GM12878 (cell line): Measurements from ENCODE around the gene TNKS2. TPM values are rescaled to one million over a fixed set of nuclear protein-coding genes. Genes with fewer than 3 reads are reported as not detected.

Experiments used
- ATAC-seq: fragments of 200-7000 bp; cut with Tn5 transposase; 3 replicates; pipeline ENCODE4 v1.9.1; 2020; ENCODE audit warnings: mild to moderate bottlenecking, moderate library complexity
- BruUV-seq: library from RNA; stranded (reverse); fragments of 400-500 nt; replicated peaks from 2 replicates; lab custom pipeline; 2021; lab: Mats Ljungman, UMichigan
- CTCF ChIA-PET: fragments of 300-600 bp; sonication (Branson Sonifier 250); formaldehyde crosslinking; extraction: SDS; loops from one replicate; lab custom pipeline; 2021; ENCODE audit warnings: inconsistent platforms; lab: Yijun Ruan, JAX
- POLR2A ChIA-PET: fragments of 350-600 bp; formaldehyde crosslinking; extraction: SDS; loops from one replicate; lab custom pipeline; 2021; ENCODE audit warnings: inconsistent platforms; lab: Charles Lee
- RAD21 ChIA-PET: fragments of 300-600 bp; sonication (Branson Sonifier 250); formaldehyde crosslinking; loops from one replicate; lab custom pipeline; 2023; ENCODE audit warnings: antibody characterized with exemption; ENCODE audit not compliant: unreplicated experiment; lab: Charles Lee
- SMC1A ChIA-PET: fragments of 300-600 bp; sonication (Branson Sonifier 250); formaldehyde crosslinking; loops from one replicate; lab custom pipeline; 2023; ENCODE audit not compliant: unreplicated experiment, uncharacterized antibody; lab: Charles Lee
- DNase-seq: peaks from one replicate; pipeline ENCODE4 v3.0.0-alpha.2; 2011; ENCODE audit warnings: low read depth, low spot score
- FAIRE-seq: peaks from 3 replicates; lab custom pipeline; 2011; peaks lifted over from hg19 to GRCh38; lab: Jason Lieb, UNC
- H2AFZ ChIP-seq: 2 replicates; pipeline ENCODE4 v1.6.0; 2011; ENCODE audit warnings: low read depth, low read length, control low read depth; ENCODE audit not compliant: control insufficient read depth
- H3K27ac ChIP-seq: 2 replicates; pipeline ENCODE4 v1.5.1; 2011; ENCODE audit warnings: control low read depth; ENCODE audit not compliant: control insufficient read depth, insufficient read depth
- H3K27me3 ChIP-seq, 2 experiments: replicated peaks in 1 of 2; 2 replicates each; pipeline versions ENCODE4 v1.6.0 to v1.6.1; 2011; ENCODE audit warnings: low read length in 1 of 2; ENCODE audit not compliant: control insufficient read depth in 2 of 2, insufficient read depth in 2 of 2
- H3K36me3 ChIP-seq, 2 experiments: 2 replicates each; pipeline ENCODE4 v1.5.1; 2011; ENCODE audit warnings: low read length in 1 of 2; ENCODE audit not compliant: control insufficient read depth in 2 of 2, insufficient read depth in 2 of 2
- H3K4me1 ChIP-seq: 2 replicates; pipeline ENCODE4 v1.6.1; 2011; ENCODE audit warnings: mild to moderate bottlenecking, low read length, moderate library complexity, mixed read lengths; ENCODE audit not compliant: control insufficient read depth, insufficient read depth
- H3K4me2 ChIP-seq: 2 replicates; pipeline ENCODE4 v1.6.0; 2011; ENCODE audit warnings: control low read depth; ENCODE audit not compliant: control insufficient read depth, insufficient read depth
- H3K4me3 ChIP-seq: fragments of 200-600 bp; sonication (generic); 2 replicates; pipeline ENCODE4 v1.5.1; 2016
- H3K79me2 ChIP-seq: 2 replicates; pipeline ENCODE4 v1.6.0; 2011; ENCODE audit warnings: low read length; ENCODE audit not compliant: control insufficient read depth, insufficient read depth
- H3K9ac ChIP-seq: 2 replicates; pipeline ENCODE4 v1.8.0; 2011; ENCODE audit warnings: low read length, control low read depth, mixed read lengths; ENCODE audit not compliant: control insufficient read depth, insufficient read depth
- H3K9me3 ChIP-seq: replicated peaks from 3 replicates; pipeline ENCODE4 v1.5.1; 2011; ENCODE audit warnings: mild to moderate bottlenecking, low read length; ENCODE audit not compliant: control insufficient read depth, insufficient read depth
- H4K20me1 ChIP-seq: 2 replicates; pipeline ENCODE4 v1.6.0; 2011; ENCODE audit not compliant: control insufficient read depth, insufficient read depth
- HCFC1 ChIP-seq: fragments of 150-350 bp; IDR thresholded peaks from 2 replicates; pipeline ENCODE4 v1.6.1; 2014; ENCODE audit warnings: low read length
- HDAC6 ChIP-seq: fragments of 200-600 bp; sonication (generic); IDR thresholded peaks from one replicate; pipeline ENCODE4 v1.8.0; 2017; ENCODE audit warnings: antibody characterized with exemption; ENCODE audit not compliant: unreplicated experiment
- JUND ChIP-seq: IDR thresholded peaks from 2 replicates; pipeline ENCODE4 v1.6.1; 2012; ENCODE audit warnings: low read depth, mild to moderate bottlenecking, low read length, improper control_type of control experiment, moderate library complexity
- MTA2 ChIP-seq: fragments of 450-650 bp; IDR thresholded peaks from 2 replicates; pipeline ENCODE4 v1.6.1; 2016; ENCODE audit warnings: low read depth, mild to moderate bottlenecking, moderate library complexity
- MYB ChIP-seq: fragments of 150-350 bp; IDR thresholded peaks from 2 replicates; pipeline ENCODE4 v1.6.1; 2014; ENCODE audit warnings: mild to moderate bottlenecking, low read depth, low read length, borderline replicate concordance
- MYC ChIP-seq: IDR thresholded peaks from 2 replicates; pipeline ENCODE4 v1.6.1; 2011; ENCODE audit warnings: mild to moderate bottlenecking, low read length, moderate library complexity, inconsistent platforms; ENCODE audit not compliant: insufficient read depth, insufficient replicate concordance, insufficient read length, severe bottlenecking
- NFIC ChIP-seq: IDR thresholded peaks from 2 replicates; pipeline ENCODE4 v1.6.1; 2012; ENCODE audit warnings: low read depth, mild to moderate bottlenecking, inconsistent platforms, low read length, moderate library complexity
- RAD51 ChIP-seq: fragments of 450-650 bp; IDR thresholded peaks from 2 replicates; pipeline ENCODE4 v1.6.1; 2016; ENCODE audit warnings: moderate library complexity, mild to moderate bottlenecking, inconsistent platforms
- SMARCA5 ChIP-seq: fragments of 450-650 bp; IDR thresholded peaks from 2 replicates; pipeline ENCODE4 v1.6.1; 2017; ENCODE audit warnings: mild to moderate bottlenecking
- TARDBP ChIP-seq: IDR thresholded peaks from 2 replicates; pipeline ENCODE4 v1.6.1; 2016; ENCODE audit warnings: borderline replicate concordance
- ZNF274 ChIP-seq: IDR thresholded peaks from one replicate; pipeline ENCODE4 v1.8.0; 2011; ENCODE audit not compliant: insufficient read length, insufficient read depth
- WGBS: methylation state at CpG from one replicate; pipeline ENCODE4 v1.1.6; 2016; ENCODE audit warnings: low lambda C conversion rate; ENCODE audit not compliant: insufficient replicate concordance, insufficient coverage; ENCODE audit errors: missing lambda C conversion rate; 5-methylcytosine and 5-hydroxymethylcytosine counted together
- in situ Hi-C: fragments of 300-500 bp; cut with MboI; formaldehyde crosslinking; loops from 9 replicates; pipeline ENCODE4 v1.14.3; 2018; ENCODE audit warnings: mixed read lengths
- intact Hi-C: fragments of 100-400 bp; cut with micrococcal nuclease; formaldehyde crosslinking; loops from one replicate; pipeline ENCODE4 v1.14.2; 2022; ENCODE audit not compliant: unreplicated experiment
- polyA plus RNA-seq, 11 experiments: library from polyadenylated mRNA; depleted of rRNA in 4 of 11; unstranded in 6 of 11; stranded (reverse) in 5 of 11; fragments of >200 nt; fragmentation: Nextera tagmentation in 4 of 11; fragmentation: Illumina TruSeq in 1 of 11; extraction: Ambion mirVana in 4 of 11; extraction: Trizol in 1 of 11; gene quantifications; 1 replicate in 1 of 11; 2 replicates in 10 of 11; pipeline versions ENCODE4 v1.2.1 to v1.2.3, GENCODE V29; 2011 to 2016; ENCODE audit warnings: inconsistent platforms in 2 of 11, missing spikeins in 2 of 11, low read depth in 1 of 11
- total RNA-seq, 4 experiments: library from RNA; depleted of rRNA in 3 of 4; stranded (reverse); fragments of >200 nt in 3 of 4; fragmentation: Illumina TruSeq in 1 of 4; extraction: Trizol in 1 of 4; gene quantifications; 2 replicates each; pipeline versions ENCODE4 v1.2.1 to v1.2.3, GENCODE V29; 2013 to 2021
- TF ChIP-seq, protein P1 (sequence below): IDR thresholded peaks from 2 replicates; pipeline ENCODE4 v1.6.1; 2012; ENCODE audit warnings: low read length, inconsistent platforms

Gene TNKS2
- total and polyA plus RNA-seq, 10 of the 15 experiments (the other 5 are each of a cell fraction or from before 2014, with no cell fraction given): 2.9 to 24.2 (median 6.9) TPM

DNA sequence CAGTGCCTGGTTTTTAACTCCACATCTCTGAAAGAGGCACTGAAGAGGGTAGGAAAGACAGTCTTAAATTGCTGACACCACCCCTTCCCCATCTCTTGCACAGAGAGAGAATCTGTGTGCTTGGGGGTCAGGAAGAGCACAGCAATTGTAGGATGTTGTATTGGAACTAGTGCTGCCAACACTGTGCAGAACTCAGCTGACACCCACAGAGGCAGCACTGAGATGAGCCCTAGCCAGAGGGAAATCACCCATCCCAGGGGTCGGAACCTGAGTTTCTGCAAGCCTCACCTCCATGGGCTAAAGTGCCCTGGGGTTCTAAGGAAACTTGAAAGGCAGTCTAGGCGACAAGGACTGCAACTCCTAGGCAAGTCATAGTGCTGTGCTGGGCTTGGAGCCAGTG lies 11.0 kb upstream of the TNKS2 start:
- DNase-seq (no peak), FAIRE-seq (no peak), ATAC-seq (peak; percentile 18; the same call in 1 of the 3 replicates)
- no peaks in the 10 kb centered on the region for H3K9me3 ChIP-seq
- ChIA-PET RAD21 (no interaction called here), CTCF (interaction anchor here (0.6 kb wide), 1 partner anchor 9 kb away, joined by 3 read pairs; no protein-coding TSS in a partner anchor), SMC1A (interaction anchor here (0.9 kb wide), 1 partner anchor 19 kb away, joined by 3 read pairs; no protein-coding TSS in a partner anchor), POLR2A (no interaction called here)
- intact Hi-C loops (no loop called here), in situ Hi-C loops (no loop called here)
- H3K27ac ChIP-seq: no peak overlapping the region
- no TSS peak for BruUV-seq
- peaks cover 0 to 2% of the 10 kb centered on the region in 2 experiments; a peak in 2 of 4 replicates for H3K27me3 ChIP-seq
- H3K9ac ChIP-seq: no peak overlapping the region
- no peaks in the 10 kb centered on the region for H3K79me2 ChIP-seq
- H3K36me3 ChIP-seq: no peaks in the 10 kb centered on the region
- H4K20me1 ChIP-seq: no peaks in the 10 kb centered on the region
- H3K4me1 ChIP-seq: no peaks in the 10 kb centered on the region
- H3K4me2 ChIP-seq: no peak overlapping the region
- no peak for TF ChIP-seq HDAC6
- TF ChIP-seq HCFC1: no peak
- TF ChIP-seq MTA2: no peak
- no peak for TF ChIP-seq MYC
- no peak for TF ChIP-seq JUND
- no peak for TF ChIP-seq ZNF274
- TF ChIP-seq, protein P1, sequence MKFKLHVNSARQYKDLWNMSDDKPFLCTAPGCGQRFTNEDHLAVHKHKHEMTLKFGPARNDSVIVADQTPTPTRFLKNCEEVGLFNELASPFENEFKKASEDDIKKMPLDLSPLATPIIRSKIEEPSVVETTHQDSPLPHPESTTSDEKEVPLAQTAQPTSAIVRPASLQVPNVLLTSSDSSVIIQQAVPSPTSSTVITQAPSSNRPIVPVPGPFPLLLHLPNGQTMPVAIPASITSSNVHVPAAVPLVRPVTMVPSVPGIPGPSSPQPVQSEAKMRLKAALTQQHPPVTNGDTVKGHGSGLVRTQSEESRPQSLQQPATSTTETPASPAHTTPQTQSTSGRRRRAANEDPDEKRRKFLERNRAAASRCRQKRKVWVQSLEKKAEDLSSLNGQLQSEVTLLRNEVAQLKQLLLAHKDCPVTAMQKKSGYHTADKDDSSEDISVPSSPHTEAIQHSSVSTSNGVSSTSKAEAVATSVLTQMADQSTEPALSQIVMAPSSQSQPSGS: no peak
- TF ChIP-seq NFIC: no peak
- no peak for TF ChIP-seq RAD51
- TF ChIP-seq TARDBP: no peak
- TF ChIP-seq MYB: no peak
- no peak for TF ChIP-seq SMARCA5
- 27% methylated on average over 2 of the region's 2 CpGs for WGBS
- H2AFZ ChIP-seq: no peak overlapping the region
- H3K4me3 ChIP-seq: no peak overlapping the region
